Immature natural killer cell (primary cell): ENCODE measurements around the gene MYOM1. TPM values are rescaled to one million over a fixed set of nuclear protein-coding genes. Genes with fewer than 3 reads are reported as not detected.

Experiments
- DNase-seq, 3 donors: peaks; one replicate each; pipeline ENCODE4 v3.0.0; 2022; ENCODE audit warnings: mixed read lengths in 1 of 3
- H3K27ac Mint-ChIP-seq, 6 donors: one replicate each; pipeline ENCODE4 v1.8.0; 2020; ENCODE audit warnings: mixed read lengths in 6 of 6, mild to moderate bottlenecking in 5 of 6, inconsistent platforms in 4 of 6, moderate library complexity in 3 of 6
- H3K27me3 Mint-ChIP-seq, 3 donors: one replicate each; pipeline ENCODE4 v1.8.0; 2020 to 2021; ENCODE audit warnings: low read depth in 3 of 3, mild to moderate bottlenecking in 3 of 3, mixed read lengths in 3 of 3, moderate library complexity in 3 of 3, inconsistent platforms in 1 of 3
- H3K36me3 Mint-ChIP-seq, 3 donors: one replicate each; pipeline ENCODE4 v1.8.0; 2020; ENCODE audit warnings: mixed read lengths in 3 of 3, inconsistent platforms in 2 of 3, mild to moderate bottlenecking in 2 of 3
- H3K4me1 Mint-ChIP-seq, 2 donors: one replicate each; pipeline ENCODE4 v1.8.0; 2020; ENCODE audit warnings: inconsistent platforms in 2 of 2, mild to moderate bottlenecking in 2 of 2, mixed read lengths in 2 of 2, moderate library complexity in 1 of 2
- H3K4me3 Mint-ChIP-seq, 5 donors: one replicate each; pipeline ENCODE4 v1.8.0; 2020; ENCODE audit warnings: mild to moderate bottlenecking in 5 of 5, mixed read lengths in 5 of 5, inconsistent platforms in 3 of 5, moderate library complexity in 3 of 5
- H3K9me3 Mint-ChIP-seq, 6 donors: one replicate each; pipeline ENCODE4 v1.8.0; 2020; ENCODE audit warnings: mild to moderate bottlenecking in 6 of 6, mixed read lengths in 6 of 6, inconsistent platforms in 4 of 6, moderate library complexity in 3 of 6
- polyA plus RNA-seq, 3 donors: library from polyadenylated mRNA; unstranded; fragments of 300-500 nt; fragmentation: Illumina TruSeq; gene quantifications; one replicate each; pipeline ENCODE4 v1.2.3, GENCODE V29; 2021

The MYOM1 gene
- polyA plus RNA-seq, 3 donors from 2014 or later = 0.72 to 1.2 TPM; not detected in 1

GRCh38 chr18:3156325-3156640 is 63.5 kb downstream of the MYOM1 start:
- Mint-ChIP-seq H3K4me1 (peaks cover 6 to 7% of the 10 kb centered on the region in 2 donors), H3K9me3 (no peaks in the 10 kb centered on the region), H3K36me3 (peaks cover 3 to 8% (median 8%) of the 10 kb centered on the region in 3 donors), H3K27ac (no peak overlapping the region), H3K27me3 (peaks cover 0 to 2% (median 0%) of the 10 kb centered on the region in 3 donors), H3K4me3 (no peak overlapping the region)
- DNase-seq = no peak

DNA sequence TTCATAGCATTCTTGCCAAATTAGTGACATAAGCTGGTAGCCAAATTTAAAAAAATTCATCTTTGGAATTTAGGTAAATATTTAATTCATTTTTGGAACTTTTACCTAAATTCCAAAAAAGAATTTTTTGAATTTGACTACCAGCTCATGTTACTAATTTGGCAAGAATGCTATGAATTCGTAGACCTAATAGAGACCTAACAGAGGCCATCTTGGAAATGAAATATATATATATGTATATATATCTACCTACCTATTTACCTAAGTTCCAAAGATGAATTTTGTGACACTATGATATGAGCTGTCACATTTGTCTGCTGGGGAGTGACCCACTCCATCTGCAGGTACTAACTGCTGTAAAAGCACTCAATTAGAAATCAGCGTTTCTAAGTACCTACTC is 65.6 kb downstream of the MYOM1 start:
- H3K27me3 Mint-ChIP-seq = peaks cover 0 to 2% (median 0%) of the 10 kb centered on the region in 3 donors
- H3K4me1 Mint-ChIP-seq = peaks cover 6 to 7% of the 10 kb centered on the region in 2 donors
- no peak for DNase-seq
- no peak overlapping the region for H3K4me3 Mint-ChIP-seq
- no peak overlapping the region for H3K27ac Mint-ChIP-seq
- no peaks in the 10 kb centered on the region for H3K9me3 Mint-ChIP-seq
- peaks cover 0 to 4% (median 0%) of the 10 kb centered on the region in 3 donors for H3K36me3 Mint-ChIP-seq

- DNase-seq = no peak
- no peaks in the 10 kb centered on the region for H3K9me3 Mint-ChIP-seq
- peak overlapping the region in 1 of 5 donors; percentile 25 for H3K4me3 Mint-ChIP-seq
- peaks cover 0 to 4% (median 0%) of the 10 kb centered on the region in 3 donors for H3K36me3 Mint-ChIP-seq
- H3K4me1 Mint-ChIP-seq = peaks cover 6 to 7% of the 10 kb centered on the region in 2 donors
- H3K27me3 Mint-ChIP-seq = peaks cover 0 to 2% (median 0%) of the 10 kb centered on the region in 3 donors
- H3K27ac Mint-ChIP-seq = no peak overlapping the region
These were observed 66.6 kb downstream of the MYOM1 start for GRCh38 chr18:3153107-3153704.

DNA sequence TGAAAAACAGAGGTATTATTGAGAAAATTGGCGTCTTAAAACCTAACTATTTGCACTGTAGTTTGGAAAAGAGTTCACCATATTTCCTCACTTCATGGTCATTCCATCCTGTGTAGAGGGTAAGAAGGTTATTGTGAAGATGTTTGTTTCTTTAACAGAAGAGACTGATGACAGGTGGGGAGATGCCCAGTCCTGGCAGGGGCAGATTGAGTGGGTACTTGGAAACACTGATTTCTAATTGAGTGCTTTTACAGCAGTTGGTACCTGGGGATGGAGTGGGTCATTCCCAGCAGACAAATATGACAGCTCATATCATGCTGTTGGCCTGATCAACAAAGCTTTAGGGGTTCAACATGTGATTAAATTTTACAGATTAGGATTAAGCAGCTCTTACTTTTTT is 67.5 kb downstream of the MYOM1 start:
- Mint-ChIP-seq H3K4me1 (peaks cover 6 to 7% of the 10 kb centered on the region in 2 donors), H3K4me3 (no peak overlapping the region), H3K9me3 (no peaks in the 10 kb centered on the region), H3K27me3 (no peaks in the 10 kb centered on the region), H3K27ac (no peak overlapping the region), H3K36me3 (peaks cover 0 to 4% (median 0%) of the 10 kb centered on the region in 3 donors)
- DNase-seq = no peak

GRCh38 chr18:3151399-3152264 is 68.1 kb downstream of the MYOM1 start:
- Mint-ChIP-seq H3K27ac (no peak overlapping the region), H3K9me3 (no peaks in the 10 kb centered on the region), H3K27me3 (no peaks in the 10 kb centered on the region), H3K36me3 (peaks cover 0 to 4% (median 0%) of the 10 kb centered on the region in 3 donors), H3K4me1 (peaks cover 6 to 7% of the 10 kb centered on the region in 2 donors), H3K4me3 (no peak overlapping the region)
- peak; percentile 12 to 37 (median 35) for DNase-seq

DNA sequence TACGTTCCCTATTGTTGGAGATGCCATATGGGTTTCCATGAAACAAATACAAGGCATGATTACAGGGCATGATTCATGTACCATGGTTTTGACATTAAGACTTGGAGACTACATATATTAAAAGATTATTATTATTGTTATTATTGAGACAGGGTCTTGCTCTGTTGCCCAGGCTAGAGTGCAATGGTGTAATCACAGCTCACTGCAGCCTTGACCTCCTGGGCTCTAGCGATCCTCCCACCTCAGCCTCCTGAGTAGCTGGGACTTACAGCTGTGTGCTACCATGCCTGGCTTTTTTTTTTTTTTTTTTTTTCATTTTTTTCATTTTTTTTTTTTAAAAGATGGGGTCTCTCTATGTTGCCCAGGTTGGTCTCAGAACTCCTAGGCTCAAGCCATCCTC is 69.1 kb downstream of the MYOM1 start:
- peaks cover 0 to 4% (median 0%) of the 10 kb centered on the region in 3 donors for H3K36me3 Mint-ChIP-seq
- no peak overlapping the region for H3K27ac Mint-ChIP-seq
- H3K9me3 Mint-ChIP-seq = no peaks in the 10 kb centered on the region
- H3K4me1 Mint-ChIP-seq = peaks cover 6 to 7% of the 10 kb centered on the region in 2 donors
- H3K4me3 Mint-ChIP-seq = no peak overlapping the region
- DNase-seq = no peak
- no peaks in the 10 kb centered on the region for H3K27me3 Mint-ChIP-seq

GRCh38 chr18:3150274-3150673 is 69.5 kb downstream of the MYOM1 start:
- Mint-ChIP-seq H3K27me3 (no peaks in the 10 kb centered on the region), H3K4me1 (peaks cover 6 to 7% of the 10 kb centered on the region in 2 donors), H3K27ac (no peak overlapping the region), H3K36me3 (peaks cover 0 to 4% (median 0%) of the 10 kb centered on the region in 3 donors), H3K9me3 (no peaks in the 10 kb centered on the region), H3K4me3 (no peak overlapping the region)
- no peak for DNase-seq

DNA sequence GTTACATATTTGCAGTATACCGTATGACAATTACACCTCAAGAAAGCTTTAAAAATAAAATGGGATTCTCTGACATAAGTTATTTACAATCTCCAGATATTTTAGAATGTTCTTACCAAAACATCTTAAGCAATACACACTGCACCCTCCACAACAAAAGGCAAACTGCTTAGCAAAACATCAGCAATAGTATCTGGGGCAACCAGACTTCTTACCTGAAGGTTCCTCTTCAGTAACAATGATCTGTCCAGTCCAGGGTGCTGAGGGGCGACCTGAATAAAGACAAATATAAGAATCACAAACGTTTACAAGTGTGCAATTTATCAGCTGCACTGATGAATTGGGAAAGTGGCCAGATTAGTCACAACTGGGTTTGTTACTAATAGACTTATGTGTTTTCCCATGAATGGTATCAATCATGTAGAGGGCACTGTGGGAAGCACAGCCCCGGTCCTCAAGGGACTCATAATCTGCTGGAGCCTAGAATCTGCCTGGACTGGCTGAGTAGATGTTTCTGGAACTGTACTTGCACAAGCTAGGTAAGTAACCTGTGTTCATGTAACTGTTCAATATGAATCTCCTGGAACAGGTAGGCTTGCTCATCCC is 70.7 kb downstream of the MYOM1 start:
- peaks cover 6 to 7% of the 10 kb centered on the region in 2 donors for H3K4me1 Mint-ChIP-seq
- no peak overlapping the region for H3K4me3 Mint-ChIP-seq
- H3K36me3 Mint-ChIP-seq = no peaks in the 10 kb centered on the region
- H3K27me3 Mint-ChIP-seq = no peaks in the 10 kb centered on the region
- DNase-seq = no peak
- no peak overlapping the region for H3K27ac Mint-ChIP-seq
- H3K9me3 Mint-ChIP-seq = no peaks in the 10 kb centered on the region

GRCh38 chr18:3147935-3148554 is 71.7 kb downstream of the MYOM1 start:
- no peak for DNase-seq
- Mint-ChIP-seq H3K4me3 (no peak overlapping the region), H3K9me3 (peaks cover under 1 to 3% (median 2%) of the 10 kb centered on the region in 6 donors), H3K27ac (no peak overlapping the region), H3K4me1 (peaks cover 5 to 7% of the 10 kb centered on the region in 2 donors), H3K27me3 (no peaks in the 10 kb centered on the region), H3K36me3 (peaks cover 2 to 4% (median 3%) of the 10 kb centered on the region in 3 donors)

DNA sequence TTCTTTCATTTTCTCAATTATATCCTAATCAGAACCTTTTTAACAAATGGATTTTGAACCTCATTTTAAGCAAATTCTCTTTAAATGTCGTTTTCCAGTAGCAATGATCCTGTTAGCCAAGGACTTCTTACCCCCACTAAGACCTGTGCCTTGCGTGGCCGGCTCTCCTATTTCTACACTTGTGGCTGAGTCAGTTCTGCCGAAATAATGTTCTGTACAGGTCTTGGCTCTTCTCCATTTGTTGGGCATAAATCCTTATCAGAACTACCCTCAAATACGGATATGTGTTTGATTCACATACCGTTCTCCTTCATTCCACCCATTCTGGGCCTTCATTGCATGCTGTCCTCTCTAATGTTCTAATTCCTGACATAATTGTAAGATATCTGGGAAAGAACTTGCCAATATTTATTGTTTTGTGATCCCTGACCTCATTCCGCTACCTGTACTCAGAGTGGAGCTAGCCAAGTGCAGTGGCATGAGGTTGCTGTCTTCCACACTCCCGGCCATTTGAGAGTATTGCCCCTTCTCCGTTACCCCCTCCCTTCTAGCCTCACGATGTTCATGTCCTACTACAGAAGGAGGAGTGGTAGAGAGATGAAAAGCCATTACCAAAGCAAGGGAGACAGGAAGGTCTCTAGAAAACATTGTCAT is 78.7 kb downstream of the MYOM1 start:
- peaks cover 6 to 10% (median 8%) of the 10 kb centered on the region in 6 donors for H3K9me3 Mint-ChIP-seq
- DNase-seq = no peak
- H3K27ac Mint-ChIP-seq = no peak overlapping the region
- no peaks in the 10 kb centered on the region for H3K4me1 Mint-ChIP-seq
- H3K27me3 Mint-ChIP-seq = no peaks in the 10 kb centered on the region
- H3K4me3 Mint-ChIP-seq = no peak overlapping the region
- peaks cover 14 to 19% (median 18%) of the 10 kb centered on the region in 3 donors for H3K36me3 Mint-ChIP-seq

GRCh38 chr18:3140342-3140741 is 79.4 kb downstream of the MYOM1 start:
- Mint-ChIP-seq H3K27me3 (no peaks in the 10 kb centered on the region), H3K4me3 (no peak overlapping the region), H3K36me3 (peaks cover 14 to 19% (median 18%) of the 10 kb centered on the region in 3 donors), H3K27ac (no peak overlapping the region), H3K4me1 (no peaks in the 10 kb centered on the region), H3K9me3 (peaks cover 6 to 10% (median 8%) of the 10 kb centered on the region in 6 donors)
- no peak for DNase-seq

- no peak overlapping the region for H3K27ac Mint-ChIP-seq
- H3K27me3 Mint-ChIP-seq = no peaks in the 10 kb centered on the region
- no peaks in the 10 kb centered on the region for H3K4me1 Mint-ChIP-seq
- H3K4me3 Mint-ChIP-seq = no peak overlapping the region
- H3K36me3 Mint-ChIP-seq = peaks cover 14 to 19% (median 18%) of the 10 kb centered on the region in 3 donors
- peaks cover 6 to 10% (median 8%) of the 10 kb centered on the region in 6 donors for H3K9me3 Mint-ChIP-seq
- no peak for DNase-seq
These were observed 80.4 kb downstream of the MYOM1 start for GRCh38 chr18:3139406-3139805.

- H3K36me3 Mint-ChIP-seq = peaks cover 14 to 19% (median 18%) of the 10 kb centered on the region in 3 donors
- no peaks in the 10 kb centered on the region for H3K4me1 Mint-ChIP-seq
- H3K27me3 Mint-ChIP-seq = no peaks in the 10 kb centered on the region
- no peak overlapping the region for H3K27ac Mint-ChIP-seq
- H3K9me3 Mint-ChIP-seq = peaks cover 6 to 10% (median 8%) of the 10 kb centered on the region in 6 donors
- no peak for DNase-seq
- H3K4me3 Mint-ChIP-seq = no peak overlapping the region
These were observed 81.3 kb downstream of the MYOM1 start for GRCh38 chr18:3138274-3138975.
